NCI-H2107 treated with DMSO at 0.1 percent for 48 hours (cell line): Measurements from ENCODE around the gene SPRR2G.
"Not testable (repeated sequence)": the region's sequence is repeated elsewhere in the genome, so short reads cannot be mapped to it uniquely, and the experiment has no call there.

ENCODE experiments used
- DNase-seq: peaks from one replicate; lab custom pipeline; 2025; ENCODE audit not compliant: unreplicated experiment; lab: John Stamatoyannopoulos, UW

Gene SPRR2G

GRCh38 chr1:153150846-153151245 is at the start of gene SPRR2G:
Gene SPRR2G, minus strand, starts transcription at chr1:153150890. Its CDS starts 780 bp downstream, at chr1:153150110.
- DNase-seq: no peak

DNA sequence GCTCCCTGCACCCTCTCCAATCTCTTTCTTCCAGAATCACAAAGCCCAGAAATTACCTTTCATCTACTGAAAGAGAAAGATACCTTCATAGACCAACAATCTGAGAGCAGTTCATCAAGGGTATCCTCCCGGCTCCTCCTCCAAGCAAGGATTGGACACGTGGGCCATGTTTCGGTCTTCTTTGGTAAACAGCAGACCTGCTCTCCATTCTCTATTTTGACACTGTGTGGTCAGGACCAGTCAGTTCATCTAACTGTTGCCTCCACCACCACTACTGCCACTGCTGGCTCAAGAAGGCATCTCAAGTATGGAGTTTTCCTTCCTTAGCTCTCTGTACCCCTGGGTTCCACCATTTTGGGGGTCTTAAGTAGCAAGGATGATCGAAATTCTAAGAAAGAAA is 44.5 kb upstream of the SPRR2G start:
- DNase-seq: no peak

GRCh38 chr1:153194331-153195050 is 43.8 kb upstream of the SPRR2G start:
- DNase-seq: no peak

- DNase-seq: peak; percentile 41
These were observed 42.0 kb upstream of the SPRR2G start for GRCh38 chr1:153192697-153193096.

DNA sequence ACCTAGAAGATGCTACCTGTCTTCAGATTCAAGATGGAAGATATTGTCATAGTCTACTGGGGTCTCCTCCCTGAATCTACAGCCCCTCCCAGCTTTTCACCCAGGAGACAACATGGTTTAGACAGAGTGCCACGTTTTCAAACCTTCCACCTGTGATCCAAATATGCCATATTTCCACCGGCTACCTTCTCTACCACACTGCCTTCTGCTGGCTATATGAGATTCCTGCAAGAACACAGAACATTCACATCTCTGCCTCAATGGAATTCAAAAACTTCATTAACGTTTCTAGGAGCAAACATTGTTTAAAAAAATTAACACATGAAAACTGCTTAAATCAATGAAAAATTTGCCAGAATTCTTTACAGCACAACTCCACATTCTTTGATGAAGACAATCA is 39.7 kb upstream of the SPRR2G start:
- DNase-seq: peak; percentile 57

- not testable (repeated sequence) for DNase-seq
These were observed 37.6 kb upstream of the SPRR2G start for GRCh38 chr1:153188301-153188700.

- DNase-seq: no peak
These were observed 29.9 kb upstream of the SPRR2G start for GRCh38 chr1:153180556-153180955.

- no peak for DNase-seq
These were observed 28.2 kb upstream of the SPRR2G start for GRCh38 chr1:153178922-153179321.

DNA sequence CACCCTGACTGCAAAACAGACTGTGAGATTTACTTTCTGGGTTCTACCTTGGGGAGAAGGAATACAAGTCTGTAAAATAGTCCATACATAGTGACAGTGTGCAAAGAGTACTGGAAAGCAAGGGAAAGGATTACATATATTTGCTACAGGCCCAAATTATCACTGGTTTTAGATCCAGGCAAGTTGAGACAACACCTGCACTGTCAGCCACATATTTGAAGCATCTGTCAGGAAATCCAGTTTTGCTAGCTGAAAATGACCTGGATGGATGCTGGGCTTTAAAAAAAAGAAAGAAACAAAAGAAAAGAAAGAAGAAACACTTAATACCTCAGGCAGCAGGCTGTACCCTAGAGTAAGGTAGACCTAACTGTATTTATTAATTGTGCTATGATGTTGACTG is 23.9 kb upstream of the SPRR2G start:
- DNase-seq: no peak

DNA sequence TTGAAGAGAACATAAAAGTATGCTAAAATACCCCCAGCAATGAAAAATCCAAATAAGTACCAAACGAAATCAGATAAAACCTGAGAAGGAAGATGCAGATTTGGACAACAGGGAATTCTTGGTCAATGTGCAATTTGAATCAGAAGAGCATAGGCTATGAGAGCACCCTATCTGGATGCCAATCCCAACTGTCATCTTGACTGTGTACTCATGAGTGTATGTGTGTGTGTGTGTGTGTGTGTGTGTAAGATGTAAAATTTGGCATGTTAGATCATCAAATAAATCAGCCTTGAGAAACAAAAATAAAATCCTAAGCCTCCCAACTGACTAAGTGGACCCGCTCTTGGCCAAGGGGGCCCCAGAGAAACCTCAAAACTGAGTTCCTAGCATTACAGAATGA is 18.0 kb upstream of the SPRR2G start:
- no peak for DNase-seq

DNA sequence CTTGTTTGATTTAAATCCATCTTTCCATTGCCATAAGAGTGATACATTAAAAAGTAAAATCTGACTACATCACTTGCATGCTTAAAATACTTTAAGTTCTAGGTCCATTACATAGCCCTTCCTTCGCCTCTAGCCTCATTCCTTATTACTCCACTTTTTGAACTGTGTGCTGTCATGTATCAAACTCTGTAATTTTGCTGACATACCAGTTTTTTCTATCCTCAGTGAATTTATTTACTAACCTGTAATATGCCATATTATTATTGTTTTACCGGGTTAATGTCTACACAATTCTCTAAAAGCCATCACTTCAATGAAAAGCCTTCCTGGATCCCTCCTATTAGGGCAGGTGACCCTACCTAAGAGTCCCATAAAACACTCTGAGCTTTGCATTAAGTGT is 4.9 kb upstream of the SPRR2G start:
- no peak for DNase-seq

GRCh38 chr1:153152481-153152880 is 1.8 kb upstream of the SPRR2G start:
- DNase-seq: no peak

GRCh38 chr1:153141377-153141776 is 9.3 kb downstream of the SPRR2G start:
- DNase-seq: no peak

DNA sequence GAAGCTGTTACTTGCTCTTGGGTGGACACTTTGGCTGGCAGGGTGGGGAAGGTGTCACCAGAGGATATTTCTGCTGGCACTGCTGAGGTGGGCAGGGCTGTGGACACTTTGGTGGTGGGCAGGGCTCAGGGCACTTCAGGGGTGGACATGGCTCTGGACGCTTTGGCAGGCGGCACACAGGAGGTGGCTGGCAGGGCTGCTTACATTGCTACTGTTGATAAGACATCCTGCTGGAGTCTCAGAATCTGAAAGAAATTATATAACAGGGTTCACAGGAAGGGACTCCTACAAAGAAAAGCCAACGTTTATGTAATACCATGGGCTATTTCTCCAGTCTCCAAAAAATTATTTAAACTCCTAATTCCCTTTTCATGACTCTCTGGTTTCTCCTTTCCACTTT is 10.2 kb downstream of the SPRR2G start:
- DNase-seq: no peak

DNA sequence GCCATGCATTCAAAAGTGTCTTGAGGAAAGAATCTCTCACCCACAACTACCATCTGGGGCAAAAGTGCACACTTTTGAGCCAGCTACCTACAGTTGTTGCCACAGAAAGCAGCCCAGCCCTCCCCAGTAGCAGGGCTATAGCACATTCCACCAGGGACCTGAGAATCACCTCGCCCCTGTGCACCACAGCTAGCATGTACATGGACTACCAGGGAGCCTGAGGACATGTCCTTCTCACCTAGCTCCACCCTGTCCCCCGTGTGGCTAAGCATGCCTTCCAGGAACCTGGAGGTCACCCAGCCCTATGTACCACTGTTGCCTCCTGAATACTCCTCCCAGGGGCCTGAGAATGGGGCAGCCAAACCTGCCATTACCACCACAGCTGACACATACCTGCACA is 16.9 kb downstream of the SPRR2G start:
- DNase-seq: no peak

GRCh38 chr1:153133267-153133666 is 17.4 kb downstream of the SPRR2G start:
- no peak for DNase-seq

GRCh38 chr1:153128688-153129087 is 22.0 kb downstream of the SPRR2G start:
- DNase-seq: not testable (repeated sequence)

- DNase-seq: no peak
These were observed 23.4 kb downstream of the SPRR2G start for GRCh38 chr1:153127296-153127695.

DNA sequence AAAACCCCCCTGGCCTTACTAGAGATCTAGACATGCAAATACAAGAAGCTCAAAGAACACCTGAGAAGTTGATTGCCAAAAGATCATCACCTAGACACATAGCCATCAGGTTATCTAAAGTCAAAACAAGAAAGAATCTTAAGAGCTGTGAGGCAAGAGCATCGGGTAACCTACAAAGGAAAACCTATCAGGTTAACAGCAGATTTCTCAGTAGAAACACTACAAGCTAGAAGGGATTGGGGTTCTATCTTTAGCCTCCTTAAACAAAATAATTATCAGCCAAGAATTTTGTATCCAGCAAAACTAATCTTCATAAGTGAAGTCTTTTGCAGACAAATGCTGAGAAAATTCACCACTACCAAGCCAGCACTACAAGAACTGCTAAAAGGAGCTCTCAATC is 25.2 kb downstream of the SPRR2G start:
- no peak for DNase-seq

DNA sequence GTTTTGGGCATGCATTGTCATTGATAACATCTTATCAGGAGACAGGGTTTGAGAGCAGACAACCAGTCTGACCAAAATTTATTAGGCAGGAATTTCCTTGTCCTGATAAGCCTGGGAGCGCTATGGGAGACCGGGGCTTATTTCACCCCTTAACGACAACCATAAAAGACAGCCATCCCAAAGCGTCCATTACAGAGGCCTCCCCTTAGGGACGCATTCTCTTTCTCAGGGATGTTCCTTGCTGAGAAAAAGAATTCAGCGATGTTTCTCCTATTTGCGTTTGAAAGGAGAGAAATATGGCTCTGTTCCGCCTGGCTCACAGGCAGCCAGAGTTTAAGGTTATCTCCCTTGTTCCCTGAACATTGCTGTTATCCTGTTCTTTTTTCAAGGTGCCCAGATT is 26.9 kb downstream of the SPRR2G start:
- not testable (repeated sequence) for DNase-seq

GRCh38 chr1:153122831-153123421 is 27.8 kb downstream of the SPRR2G start:
- DNase-seq: peak; percentile 95

DNA sequence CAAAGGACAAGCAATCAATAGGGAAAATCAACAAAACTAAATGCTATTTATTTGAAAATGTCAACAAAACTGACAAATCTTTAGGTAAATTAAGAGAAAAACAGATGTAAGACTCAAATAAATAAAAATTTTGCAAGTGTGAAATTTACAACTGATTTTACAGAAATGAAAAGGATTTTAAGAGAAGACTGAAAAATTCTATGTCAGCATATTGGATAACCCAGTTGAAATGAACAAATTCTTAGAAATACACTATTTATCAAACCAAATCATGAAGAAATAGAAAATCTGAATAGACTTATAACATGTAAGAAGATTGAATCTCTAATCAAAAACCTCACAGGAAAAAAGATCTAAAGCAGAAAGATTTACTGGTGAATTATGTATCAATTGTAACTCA is 29.7 kb downstream of the SPRR2G start:
- no peak for DNase-seq

- DNase-seq: no peak
These were observed 31.2 kb downstream of the SPRR2G start for GRCh38 chr1:153119491-153119971.
